ENCODE data around the gene ERAS.

Gene ERAS

GRCh38 chrX:48823053-48823452 lies 3.3 kb upstream of the ERAS start:
- Histone ChIP-seq H3K27ac (ENCODE audit: low read length) (no peak overlapping the region), H3K4me1 (ENCODE audit: control insufficient read depth, low read depth, low read length) (no peaks in the 10 kb centered on the region), H3K27me3 (ENCODE audit: control insufficient read depth, insufficient read depth, low read length) (no peaks in the 10 kb centered on the region), H3K4me3 (ENCODE audit: low read length) (no peak overlapping the region), H3K9ac (ENCODE audit: low read length) (no peak overlapping the region), H3K9me3 (ENCODE audit: control insufficient read depth, low read depth, low read length) (no peaks in the 10 kb centered on the region), H3K36me3 (ENCODE audit: control insufficient read depth, low read depth, low read length) (peaks cover 5% of the 10 kb centered on the region)

GRCh38 chrX:48824066-48824465 lies 2.2 kb upstream of the ERAS start:
- Histone ChIP-seq H3K4me1 (ENCODE audit: control insufficient read depth, low read depth, low read length) (no peaks in the 10 kb centered on the region), H3K27ac (ENCODE audit: low read length) (no peak overlapping the region), H3K9me3 (ENCODE audit: control insufficient read depth, low read depth, low read length) (no peaks in the 10 kb centered on the region), H3K9ac (ENCODE audit: low read length) (no peak overlapping the region), H3K36me3 (ENCODE audit: control insufficient read depth, low read depth, low read length) (peaks cover 5% of the 10 kb centered on the region), H3K4me3 (ENCODE audit: low read length) (no peak overlapping the region), H3K27me3 (ENCODE audit: control insufficient read depth, insufficient read depth, low read length) (no peaks in the 10 kb centered on the region)

GRCh38 chrX:48826876-48827653 lies 752 bp downstream of the ERAS start:
- peaks cover 3% of the 10 kb centered on the region for H3K36me3 ChIP-seq (ENCODE audit: control insufficient read depth, low read depth, low read length)
- peaks cover 26% of the 10 kb centered on the region for H3K27me3 ChIP-seq (ENCODE audit: control insufficient read depth, insufficient read depth, low read length)
- H3K9ac ChIP-seq (ENCODE audit: low read length): no peak overlapping the region

GRCh38 chrX:48827654-48827968 lies 1.3 kb downstream of the ERAS start:
- peaks cover 32% of the 10 kb centered on the region for H3K27me3 ChIP-seq (ENCODE audit: control insufficient read depth, insufficient read depth, low read length)
- H3K36me3 ChIP-seq (ENCODE audit: control insufficient read depth, low read depth, low read length): no peaks in the 10 kb centered on the region
- H3K4me1 ChIP-seq (ENCODE audit: control insufficient read depth, low read depth, low read length): no peaks in the 10 kb centered on the region
- peak overlapping the region; percentile 21 for H3K4me3 ChIP-seq (ENCODE audit: low read length)
- no peak overlapping the region for H3K9ac ChIP-seq (ENCODE audit: low read length)
- no peak overlapping the region for H3K27ac ChIP-seq (ENCODE audit: low read length)
- no peaks in the 10 kb centered on the region for H3K9me3 ChIP-seq (ENCODE audit: control insufficient read depth, low read depth, low read length)

More at GRCh38 chrX:48826876-48827653, 752 bp downstream of the ERAS start:
- no peaks in the 10 kb centered on the region for H3K4me1 ChIP-seq (ENCODE audit: control insufficient read depth, low read depth, low read length)
- no peaks in the 10 kb centered on the region for H3K9me3 ChIP-seq (ENCODE audit: control insufficient read depth, low read depth, low read length)
- no peak overlapping the region for H3K27ac ChIP-seq (ENCODE audit: low read length)
- H3K4me3 ChIP-seq (ENCODE audit: low read length): peak overlapping the region; percentile 21

GRCh38 chrX:48829016-48829735 lies 2.9 kb downstream of the ERAS start:
- no peaks in the 10 kb centered on the region for H3K9me3 ChIP-seq (ENCODE audit: control insufficient read depth, low read depth, low read length)
- H3K36me3 ChIP-seq (ENCODE audit: control insufficient read depth, low read depth, low read length): no peaks in the 10 kb centered on the region
- no peak overlapping the region for H3K4me3 ChIP-seq (ENCODE audit: low read length)
- H3K9ac ChIP-seq (ENCODE audit: low read length): no peak overlapping the region
- H3K27ac ChIP-seq (ENCODE audit: low read length): no peak overlapping the region
- H3K27me3 ChIP-seq (ENCODE audit: control insufficient read depth, insufficient read depth, low read length): peaks cover 47% of the 10 kb centered on the region
- H3K4me1 ChIP-seq (ENCODE audit: control insufficient read depth, low read depth, low read length): no peaks in the 10 kb centered on the region

- Histone ChIP-seq H3K27ac (ENCODE audit: low read length) (no peak overlapping the region), H3K4me1 (ENCODE audit: control insufficient read depth, low read depth, low read length) (no peaks in the 10 kb centered on the region), H3K9ac (ENCODE audit: low read length) (no peak overlapping the region), H3K27me3 (ENCODE audit: control insufficient read depth, insufficient read depth, low read length) (peaks cover 65% of the 10 kb centered on the region), H3K9me3 (ENCODE audit: control insufficient read depth, low read depth, low read length) (no peaks in the 10 kb centered on the region), H3K4me3 (ENCODE audit: low read length) (peak overlapping the region; percentile 51), H3K36me3 (ENCODE audit: control insufficient read depth, low read depth, low read length) (no peaks in the 10 kb centered on the region)
Observed at GRCh38 chrX:48831136-48831908, 5.0 kb downstream of the ERAS start.

- Histone ChIP-seq H3K27me3 (ENCODE audit: control insufficient read depth, insufficient read depth, low read length) (peaks cover 70% of the 10 kb centered on the region), H3K9me3 (ENCODE audit: control insufficient read depth, low read depth, low read length) (no peaks in the 10 kb centered on the region), H3K27ac (ENCODE audit: low read length) (no peak overlapping the region), H3K9ac (ENCODE audit: low read length) (no peak overlapping the region), H3K4me3 (ENCODE audit: low read length) (peak overlapping the region; percentile 51), H3K4me1 (ENCODE audit: control insufficient read depth, low read depth, low read length) (no peaks in the 10 kb centered on the region), H3K36me3 (ENCODE audit: control insufficient read depth, low read depth, low read length) (no peaks in the 10 kb centered on the region)
Observed at GRCh38 chrX:48831909-48832291, 5.6 kb downstream of the ERAS start.

- H3K36me3 ChIP-seq (ENCODE audit: control insufficient read depth, low read depth, low read length): no peaks in the 10 kb centered on the region
- H3K27me3 ChIP-seq (ENCODE audit: control insufficient read depth, insufficient read depth, low read length): peaks cover 70% of the 10 kb centered on the region
- no peak overlapping the region for H3K9ac ChIP-seq (ENCODE audit: low read length)
- H3K4me3 ChIP-seq (ENCODE audit: low read length): no peak overlapping the region
- H3K4me1 ChIP-seq (ENCODE audit: control insufficient read depth, low read depth, low read length): no peaks in the 10 kb centered on the region
- H3K27ac ChIP-seq (ENCODE audit: low read length): no peak overlapping the region
- H3K9me3 ChIP-seq (ENCODE audit: control insufficient read depth, low read depth, low read length): no peaks in the 10 kb centered on the region
Observed at GRCh38 chrX:48833542-48834138, 7.3 kb downstream of the ERAS start.

- Histone ChIP-seq H3K9ac (ENCODE audit: low read length) (no peak overlapping the region), H3K4me3 (ENCODE audit: low read length) (peak overlapping the region; percentile 52), H3K4me1 (ENCODE audit: control insufficient read depth, low read depth, low read length) (no peaks in the 10 kb centered on the region), H3K9me3 (ENCODE audit: control insufficient read depth, low read depth, low read length) (no peaks in the 10 kb centered on the region), H3K36me3 (ENCODE audit: control insufficient read depth, low read depth, low read length) (no peaks in the 10 kb centered on the region), H3K27me3 (ENCODE audit: control insufficient read depth, insufficient read depth, low read length) (peaks cover 70% of the 10 kb centered on the region), H3K27ac (ENCODE audit: low read length) (no peak overlapping the region)
Observed at GRCh38 chrX:48834383-48834709, 8.0 kb downstream of the ERAS start.

- H3K27ac ChIP-seq (ENCODE audit: low read length): no peak within 1 kb of the TSS
- H3K27me3 ChIP-seq (ENCODE audit: control insufficient read depth, insufficient read depth, low read length): peaks cover 57% of the 10 kb centered on the region
- H3K36me3 ChIP-seq (ENCODE audit: control insufficient read depth, low read depth, low read length): no peaks in the 10 kb centered on the region
- H3K9ac ChIP-seq (ENCODE audit: low read length): no peak within 1 kb of the TSS
- H3K4me3 ChIP-seq (ENCODE audit: low read length): peak within 1 kb of the TSS; percentile 52
- no peaks in the 10 kb centered on the region for H3K4me1 ChIP-seq (ENCODE audit: control insufficient read depth, low read depth, low read length)
- H3K9me3 ChIP-seq (ENCODE audit: control insufficient read depth, low read depth, low read length): no peaks in the 10 kb centered on the region
Observed at GRCh38 chrX:48835524-48836329, 9.4 kb downstream of the ERAS start, which contains the start of gene PCSK1N. Gene PCSK1N (minus strand): TSS chrX:48835610. CDS start chrX:48835532, 78 bp downstream.

- Histone ChIP-seq H3K9ac (ENCODE audit: low read length) (no peak overlapping the region), H3K27me3 (ENCODE audit: control insufficient read depth, insufficient read depth, low read length) (peaks cover 17% of the 10 kb centered on the region), H3K4me3 (ENCODE audit: low read length) (no peak overlapping the region), H3K27ac (ENCODE audit: low read length) (no peak overlapping the region), H3K9me3 (ENCODE audit: control insufficient read depth, low read depth, low read length) (no peaks in the 10 kb centered on the region), H3K36me3 (ENCODE audit: control insufficient read depth, low read depth, low read length) (no peaks in the 10 kb centered on the region), H3K4me1 (ENCODE audit: control insufficient read depth, low read depth, low read length) (no peaks in the 10 kb centered on the region)
Observed at GRCh38 chrX:48839686-48840085, 13.4 kb downstream of the ERAS start.
